HepG2 (cell line): ENCODE measurements around the gene TEAD1. TPM values are rescaled to one million over a fixed set of nuclear protein-coding genes. Genes with fewer than 3 reads are reported as not detected.

Source experiments
- CERS6 ChIP-seq: sonication (generic); formaldehyde crosslinking; IDR thresholded peaks from 2 replicates; pipeline ENCODE4 v1.5.0; 2020; ENCODE audit warnings: missing genetic modification reagents
- CSRNP1 ChIP-seq: sonication (generic); formaldehyde crosslinking; IDR thresholded peaks from 2 replicates; pipeline ENCODE4 v1.8.1; 2023; ENCODE audit warnings: mild to moderate bottlenecking, missing genetic modification reagents
- ELF1 ChIP-seq: sonication (generic); formaldehyde crosslinking; IDR thresholded peaks from 2 replicates; pipeline ENCODE4 v1.4.0; 2020; ENCODE audit warnings: missing genetic modification reagents
- HOXA3 ChIP-seq: sonication (generic); formaldehyde crosslinking; IDR thresholded peaks from 2 replicates; pipeline ENCODE4 v1.5.0; 2020; ENCODE audit warnings: missing genetic modification reagents
- LRRFIP1 ChIP-seq: sonication (generic); formaldehyde crosslinking; conservative IDR thresholded peaks from 2 replicates; pipeline ENCODE4 v1.4.0; 2020; ENCODE audit warnings: missing genetic modification reagents
- NFKBIZ ChIP-seq: IDR thresholded peaks from 2 replicates; pipeline ENCODE4 v1.6.1; 2018; ENCODE audit warnings: missing genetic modification reagents, missing compliant biosample characterization
- PAXIP1 ChIP-seq: sonication (generic); formaldehyde crosslinking; conservative IDR thresholded peaks from 2 replicates; pipeline ENCODE4 v1.4.0; 2020; ENCODE audit warnings: mild to moderate bottlenecking, missing genetic modification reagents, moderate library complexity
- PHF5A ChIP-seq: IDR thresholded peaks from one replicate; pipeline ENCODE4 v1.6.1; 2018; ENCODE audit warnings: low read depth, missing genetic modification reagents; ENCODE audit not compliant: unreplicated experiment
- SMC3 ChIP-seq: IDR thresholded peaks from 2 replicates; pipeline ENCODE4 v1.6.1; 2011; ENCODE audit warnings: low read length, improper control_type of control experiment
- SRF ChIP-seq: IDR thresholded peaks from 2 replicates; pipeline ENCODE4 v1.6.1; 2011; ENCODE audit warnings: mild to moderate bottlenecking, low read depth, low read length, moderate library complexity
- TEAD3 ChIP-seq: optimal IDR thresholded peaks from 2 replicates; pipeline ENCODE3; 2016; ENCODE audit warnings: borderline replicate concordance
- THAP11 ChIP-seq: IDR thresholded peaks from 2 replicates; pipeline ENCODE4 v1.6.1; 2016; ENCODE audit warnings: missing biosample characterization, missing genetic modification reagents
- XBP1 ChIP-seq: sonication (generic); formaldehyde crosslinking; IDR thresholded peaks from 2 replicates; pipeline ENCODE4 v1.5.0; 2020; ENCODE audit warnings: missing genetic modification reagents
- YEATS4 ChIP-seq: sonication (generic); formaldehyde crosslinking; IDR thresholded peaks from 2 replicates; pipeline ENCODE4 v1.4.0; 2020; ENCODE audit warnings: missing genetic modification reagents, borderline replicate concordance
- ZBTB21 ChIP-seq: sonication (generic); formaldehyde crosslinking; IDR thresholded peaks from 2 replicates; pipeline ENCODE4 v1.4.0; 2020; ENCODE audit warnings: missing genetic modification reagents
- ZBTB25 ChIP-seq: IDR thresholded peaks from 2 replicates; pipeline ENCODE4 v1.6.1; 2018; ENCODE audit warnings: missing genetic modification reagents
- ZFP36 ChIP-seq: fragments of 150-350 bp; IDR thresholded peaks from 2 replicates; pipeline ENCODE4 v1.6.1; 2018; ENCODE audit warnings: borderline replicate concordance, low read length, low read depth; ENCODE audit not compliant: partially characterized antibody
- ZFP36L1 ChIP-seq: sonication (generic); formaldehyde crosslinking; IDR thresholded peaks from 2 replicates; pipeline ENCODE4 v1.8.0; 2022; ENCODE audit warnings: mild to moderate bottlenecking, missing genetic modification reagents, moderate library complexity
- ZNF510 ChIP-seq: sonication (generic); formaldehyde crosslinking; IDR thresholded peaks from 2 replicates; pipeline ENCODE4 v1.4.0; 2020; ENCODE audit warnings: low read depth, mild to moderate bottlenecking, missing genetic modification reagents
- ZNF670 ChIP-seq: sonication (generic); formaldehyde crosslinking; IDR thresholded peaks from 2 replicates; pipeline ENCODE4 v1.8.0; 2022; ENCODE audit warnings: mild to moderate bottlenecking, missing genetic modification reagents, borderline replicate concordance
- polyA plus RNA-seq, 8 experiments: library from polyadenylated mRNA; depleted of rRNA in 3 of 8; stranded (reverse) in 7 of 8; unstranded in 1 of 8; fragments of >200 nt; fragmentation: Illumina TruSeq in 4 of 8; extraction: Trizol in 4 of 8; gene quantifications; 2 replicates each; pipeline versions ENCODE4 v1.2.1 to v1.2.3, GENCODE V29; 2011 to 2016; ENCODE audit warnings: low read depth in 4 of 8, missing spikeins in 1 of 8, mixed read lengths in 1 of 8; ENCODE audit not compliant: insufficient read depth in 1 of 8
- total RNA-seq, 5 experiments: library from RNA; depleted of rRNA; stranded (reverse); fragments of >200 nt; fragmentation: Illumina TruSeq; extraction: Trizol; gene quantifications; 2 replicates each; pipeline ENCODE4 v1.2.3, GENCODE V29; 2016; ENCODE audit warnings: low read depth in 1 of 5

Gene TEAD1
- total and polyA plus RNA-seq, 2 of the 13 experiments (the other 11 are each of a cell fraction or from before 2014, with no cell fraction given), result 20.1 to 30.5 TPM

GRCh38 chr11:12802418-12803085 lies 128.3 kb downstream of the TEAD1 start (continued):
- TF ChIP-seq CERS6 (CRISPR knock-in tag) (no peak), SMC3 (peak; percentile 57), ZFP36 (no peak), SRF (no peak), ZNF670 (CRISPR knock-in tag) (peak; percentile 91), PHF5A (peak; percentile 86), ZNF510 (CRISPR knock-in tag) (no peak), THAP11 (peak; percentile 49; the same call in 1 of the 2 replicates), HOXA3 (peak; percentile 89), YEATS4 (CRISPR knock-in tag) (peak; percentile 62), ZBTB21 (CRISPR knock-in tag) (no peak), CSRNP1 (CRISPR knock-in tag) (no peak), NFKBIZ (CRISPR knock-in tag) (no peak), TEAD3 (peak; percentile 99), XBP1 (CRISPR knock-in tag) (no peak), ELF1 (CRISPR knock-in tag) (0 out of 2 replicates have a peak, but pooled peaks have one; percentile 13), ZFP36L1 (CRISPR knock-in tag) (no peak; the same call in 1 of the 2 replicates), ZBTB25 (CRISPR knock-in tag) (no peak), LRRFIP1 (CRISPR knock-in tag) (no peak), PAXIP1 (CRISPR knock-in tag) (peak; percentile 97)
